ENCODE data around the gene FEM1C.

Gene FEM1C, protein sequence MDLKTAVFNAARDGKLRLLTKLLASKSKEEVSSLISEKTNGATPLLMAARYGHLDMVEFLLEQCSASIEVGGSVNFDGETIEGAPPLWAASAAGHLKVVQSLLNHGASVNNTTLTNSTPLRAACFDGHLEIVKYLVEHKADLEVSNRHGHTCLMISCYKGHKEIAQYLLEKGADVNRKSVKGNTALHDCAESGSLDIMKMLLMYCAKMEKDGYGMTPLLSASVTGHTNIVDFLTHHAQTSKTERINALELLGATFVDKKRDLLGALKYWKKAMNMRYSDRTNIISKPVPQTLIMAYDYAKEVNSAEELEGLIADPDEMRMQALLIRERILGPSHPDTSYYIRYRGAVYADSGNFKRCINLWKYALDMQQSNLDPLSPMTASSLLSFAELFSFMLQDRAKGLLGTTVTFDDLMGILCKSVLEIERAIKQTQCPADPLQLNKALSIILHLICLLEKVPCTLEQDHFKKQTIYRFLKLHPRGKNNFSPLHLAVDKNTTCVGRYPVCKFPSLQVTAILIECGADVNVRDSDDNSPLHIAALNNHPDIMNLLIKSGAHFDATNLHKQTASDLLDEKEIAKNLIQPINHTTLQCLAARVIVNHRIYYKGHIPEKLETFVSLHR

DNA sequence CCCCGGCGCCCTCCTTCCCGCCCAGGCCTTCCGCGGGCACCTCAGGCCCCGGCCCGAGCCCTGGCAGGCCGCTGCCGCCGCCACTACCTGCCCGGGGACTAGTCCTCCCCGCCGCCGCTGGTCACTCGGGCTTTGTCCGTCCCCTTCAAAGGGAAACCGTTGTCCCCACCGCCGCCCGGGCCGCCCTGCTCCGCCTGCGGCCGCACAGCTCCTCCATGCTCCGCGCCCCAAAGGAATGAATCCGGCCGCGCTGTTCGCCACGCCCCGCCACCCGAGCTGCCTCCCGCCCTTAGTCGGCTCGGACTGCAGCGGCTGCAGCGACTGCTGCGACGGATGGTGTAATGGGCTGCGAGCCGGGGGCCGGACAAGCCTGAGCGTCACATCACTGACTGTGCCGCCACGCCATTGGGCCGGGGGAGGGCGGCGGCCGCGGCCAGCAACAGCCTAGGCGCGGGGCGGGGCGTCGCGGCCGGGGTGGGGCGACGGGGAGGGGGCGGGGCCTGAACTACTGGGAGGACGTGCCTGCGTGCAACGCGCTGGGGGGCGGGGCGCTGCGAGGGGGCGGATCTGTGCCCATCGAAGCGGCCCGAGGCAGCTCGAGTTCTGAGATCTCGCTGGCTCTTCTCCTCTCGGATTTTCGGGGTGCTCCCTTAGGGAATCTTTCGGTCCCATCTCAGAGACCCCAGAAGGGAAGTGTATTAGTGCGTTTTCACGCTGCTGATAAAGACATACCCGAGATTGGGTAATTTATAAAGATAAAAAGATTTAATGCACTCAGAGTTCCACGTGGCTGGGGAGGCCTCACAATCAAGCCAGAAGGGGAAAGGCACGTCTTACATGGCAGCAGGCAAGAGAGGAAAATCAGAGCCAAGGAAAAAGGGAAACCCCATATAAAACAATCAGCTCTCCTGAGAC is at the start of gene FEM1C:
FEM1C (minus strand) TSS at position 340 of the 915 bp plus-strand sequence. CDS start 1,282 bp downstream, outside the sequence.
- DNase-seq = peak; percentile 94 to 100

DNA sequence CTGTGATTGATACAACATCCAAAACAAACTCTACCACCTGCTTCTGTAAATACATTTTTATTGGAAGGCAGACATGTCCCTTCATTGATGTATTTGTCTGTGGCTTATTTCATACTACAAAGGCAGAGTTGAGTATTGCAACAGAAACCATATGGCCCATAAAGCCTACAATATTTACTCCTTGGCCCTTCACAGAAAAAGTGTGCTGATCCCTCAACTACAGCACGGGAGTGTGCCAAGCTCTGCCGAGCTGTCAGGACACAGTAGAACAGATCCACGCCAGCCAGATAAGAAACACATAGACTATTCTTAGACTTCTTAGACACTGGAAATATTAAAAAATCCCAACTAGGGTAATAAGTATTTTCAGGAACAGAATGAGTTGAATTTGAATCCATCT is 44.5 kb upstream of the FEM1C start:
- DNase-seq = no peak

DNA sequence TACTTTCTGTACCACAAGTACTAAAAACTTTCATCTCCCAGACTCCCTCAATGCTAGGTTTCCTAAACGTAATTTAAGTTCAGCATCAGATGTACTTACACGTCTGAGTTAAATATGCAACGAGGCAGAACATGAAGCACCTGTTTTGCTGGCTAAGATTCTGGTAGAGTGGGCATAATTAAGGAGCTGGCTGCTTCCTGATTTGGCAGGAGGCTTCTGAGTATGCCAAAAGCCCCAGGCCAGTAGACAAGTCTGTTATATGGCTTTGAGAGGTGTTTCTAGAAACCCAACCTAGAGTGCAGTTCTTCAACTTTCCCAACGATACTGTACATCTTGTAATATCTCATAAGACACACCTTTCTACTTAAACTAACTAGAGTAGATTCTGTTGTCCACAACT is 44.1 kb upstream of the FEM1C start:
- DNase-seq = no peak

DNA sequence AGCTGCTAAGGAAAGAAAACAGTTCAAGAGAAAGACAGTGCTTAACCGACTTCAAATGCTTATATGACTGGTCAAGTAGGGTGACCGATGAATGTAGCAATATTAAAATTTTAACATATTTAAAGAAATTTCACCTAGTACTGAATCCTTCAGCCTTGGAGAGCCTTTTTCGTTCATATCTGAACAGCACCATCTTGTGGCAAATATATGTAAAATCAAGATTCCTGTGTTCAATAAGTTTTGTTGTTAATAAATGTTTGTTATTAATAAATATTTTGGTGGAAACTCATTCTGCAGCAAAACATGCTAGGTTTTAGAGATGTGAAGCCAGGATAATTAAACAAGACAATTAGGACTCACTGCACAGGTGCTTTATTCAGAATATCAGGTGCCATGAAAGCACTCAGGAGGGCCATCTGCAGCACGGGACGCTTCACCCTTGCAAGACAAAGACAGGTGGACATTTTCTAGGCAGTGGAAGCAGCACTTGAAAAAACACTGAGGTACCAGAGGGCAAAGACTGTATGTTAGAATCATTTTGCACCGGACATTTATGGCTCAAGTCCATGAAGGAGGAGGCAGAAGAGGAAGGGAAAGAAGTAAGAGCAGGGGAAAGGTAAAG is 42.1 kb upstream of the FEM1C start:
- DNase-seq = no peak

DNA sequence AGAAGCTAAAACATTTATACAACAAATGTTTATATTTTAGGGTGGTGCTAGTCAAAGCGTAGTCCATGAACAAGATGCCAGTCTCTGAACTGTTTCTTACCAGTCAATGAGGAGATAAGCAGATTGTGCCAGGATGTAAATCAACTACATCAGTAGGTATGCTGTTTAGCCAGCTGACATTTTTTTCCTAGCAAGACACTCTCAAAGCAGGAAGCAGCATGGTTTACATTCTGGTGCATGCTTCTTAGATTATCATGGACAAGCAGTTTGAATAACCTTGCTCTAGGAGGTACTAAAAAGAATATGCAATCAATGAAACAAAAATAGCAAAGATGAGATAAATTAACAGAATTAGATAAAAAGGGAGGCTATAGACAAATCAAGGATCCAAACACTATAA is 40.7 kb upstream of the FEM1C start:
- no peak for DNase-seq

DNA sequence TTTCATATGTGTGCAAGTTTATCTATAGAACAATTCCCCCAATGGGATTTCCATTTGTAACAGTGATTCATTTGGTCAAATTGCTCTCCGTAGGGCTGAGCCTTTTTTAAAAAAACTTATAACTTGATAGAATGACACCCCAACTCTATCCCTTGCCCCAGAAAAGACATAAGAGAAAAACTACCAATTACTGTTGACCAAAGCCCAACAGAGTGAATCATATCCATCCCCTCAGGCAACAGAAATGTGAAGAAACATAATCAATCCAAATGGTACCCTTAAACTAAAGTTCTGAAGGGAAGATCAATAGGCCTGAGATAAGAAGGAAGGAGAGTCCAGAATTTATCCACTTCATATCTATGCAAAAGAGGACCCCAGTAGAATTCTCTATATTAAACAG is 39.9 kb upstream of the FEM1C start:
- DNase-seq = no peak

DNA sequence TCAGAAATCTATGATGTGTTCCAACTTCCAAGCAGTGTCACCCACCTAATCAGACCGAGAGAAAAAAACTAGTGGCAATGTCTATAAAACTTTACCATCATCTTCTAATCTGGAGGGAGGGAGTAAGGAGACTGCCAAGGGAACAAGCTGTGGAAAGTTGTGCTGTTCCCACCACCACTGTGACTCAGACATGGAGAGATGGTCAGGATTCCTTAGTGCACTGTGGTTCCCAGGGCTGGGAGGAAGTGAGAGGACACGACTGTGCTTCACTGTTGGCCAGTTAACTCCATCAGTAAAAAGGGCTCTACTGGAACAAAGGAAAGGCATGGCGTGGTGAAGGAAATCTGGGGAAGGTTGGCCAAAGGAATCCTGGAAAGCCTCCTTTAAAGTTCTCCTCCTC is 38.9 kb upstream of the FEM1C start:
- DNase-seq = no peak

DNA sequence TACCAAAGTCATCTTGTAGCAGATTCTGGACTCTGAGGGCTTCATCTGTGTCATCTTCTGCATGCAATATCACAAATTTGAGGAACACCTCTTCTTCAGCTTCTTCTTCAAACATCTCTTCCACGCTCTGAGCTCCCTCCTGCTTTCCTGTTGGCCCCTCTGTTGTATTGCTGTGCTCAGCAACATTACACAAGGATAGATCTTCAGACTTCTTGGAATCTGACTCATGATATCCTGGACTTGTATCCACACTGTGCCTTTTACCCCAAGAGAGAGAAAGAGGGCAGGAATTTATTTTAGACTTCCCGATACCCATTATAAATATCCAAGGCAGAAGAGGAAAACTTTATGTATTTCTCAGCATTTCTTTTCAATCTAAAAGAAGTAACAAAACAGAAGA is 36.4 kb upstream of the FEM1C start:
- DNase-seq = no peak

DNA sequence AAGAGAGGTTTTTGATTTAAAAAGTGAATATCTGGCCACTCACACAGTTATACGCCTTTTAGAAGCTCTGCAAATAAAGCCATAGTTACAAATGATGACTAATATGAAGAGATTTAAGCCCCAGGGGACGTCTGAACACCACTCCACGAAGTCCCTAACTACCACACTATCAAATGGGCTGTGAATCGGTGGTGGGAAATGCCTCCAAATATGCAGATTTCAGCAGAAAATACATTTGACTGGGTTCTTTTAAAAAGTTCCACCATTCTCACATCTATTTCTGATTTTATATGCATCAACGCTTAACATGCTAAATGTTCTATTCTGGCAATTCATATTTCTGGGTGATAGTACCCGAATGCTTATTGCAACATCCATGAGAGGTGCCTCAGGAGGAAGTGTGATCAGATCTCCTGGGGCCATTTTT is 35.2 kb upstream of the FEM1C start:
- no peak for DNase-seq

DNA sequence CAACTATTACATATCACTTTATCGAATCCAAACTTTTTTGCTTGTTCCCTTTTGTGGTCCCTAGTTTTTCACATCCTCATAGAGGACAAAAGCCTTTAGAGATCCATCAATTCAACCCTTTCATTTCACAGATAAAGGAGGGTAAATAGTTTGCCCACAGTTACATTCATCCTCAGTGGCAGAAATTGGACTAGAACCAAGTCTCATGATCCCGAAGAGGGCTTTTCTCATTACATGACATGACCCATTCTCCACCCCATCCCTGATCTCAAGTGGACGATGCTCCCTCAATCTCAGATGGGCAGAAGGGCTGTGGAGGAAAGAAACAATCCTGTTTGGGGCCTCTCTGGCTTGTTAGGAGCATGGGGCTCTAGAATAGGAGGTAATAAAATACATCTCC is 34.6 kb upstream of the FEM1C start:
- no peak for DNase-seq

DNA sequence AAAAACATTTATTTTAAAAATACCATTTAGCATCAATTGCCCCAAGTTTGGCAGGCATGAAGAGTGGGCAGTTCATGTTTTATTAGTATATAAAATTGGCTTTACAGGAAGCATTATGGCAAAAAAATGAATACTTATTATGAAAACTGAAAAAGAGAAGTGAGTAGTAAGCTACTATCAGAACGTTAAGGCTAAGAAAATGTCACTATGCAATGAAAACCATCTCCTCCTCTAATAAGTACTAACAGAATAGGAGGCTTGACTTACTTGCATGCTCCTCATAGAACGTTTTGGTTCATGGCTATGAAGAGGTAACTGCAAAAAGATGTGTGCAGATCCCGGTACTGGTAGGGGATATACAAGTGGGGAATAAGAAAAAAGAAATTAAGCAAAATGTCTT is 34.1 kb upstream of the FEM1C start:
- DNase-seq = no peak

DNA sequence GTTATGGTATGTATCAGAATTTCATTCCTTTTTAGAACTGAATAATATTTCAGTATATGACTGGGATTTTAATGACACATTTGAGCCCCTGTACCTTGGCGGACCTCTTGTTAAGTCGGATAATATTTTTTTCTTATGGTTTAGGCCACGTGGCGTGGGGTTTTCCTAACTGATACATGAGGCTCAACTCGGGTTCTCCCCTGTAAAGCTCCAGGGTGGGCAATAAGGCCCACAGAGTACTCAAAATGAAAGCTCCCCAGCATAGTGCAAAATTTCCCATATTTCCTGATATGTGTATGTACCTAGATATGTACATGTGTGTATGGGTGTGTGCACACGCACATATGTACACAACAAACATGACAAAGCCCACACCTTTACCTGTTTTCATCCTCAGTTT is 33.2 kb upstream of the FEM1C start:
- DNase-seq = no peak

DNA sequence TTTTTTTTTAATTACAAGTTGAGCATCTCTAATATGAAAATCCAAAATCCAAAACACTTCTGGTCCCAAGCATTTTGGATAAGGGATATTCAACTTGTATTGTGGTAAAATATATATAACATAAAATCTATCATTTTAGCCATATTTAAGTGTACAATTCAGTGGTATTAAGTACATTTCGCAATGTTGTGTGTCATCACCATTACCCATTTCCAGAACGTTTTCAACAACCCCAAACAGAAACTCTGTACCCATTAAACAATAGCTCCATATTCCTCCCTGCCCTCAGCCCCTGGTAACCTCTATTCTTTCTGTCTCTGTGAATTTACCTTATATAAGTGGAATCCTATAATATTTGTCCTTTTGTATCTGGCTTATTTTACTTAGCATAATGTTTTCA is 32.8 kb upstream of the FEM1C start:
- DNase-seq = no peak

DNA sequence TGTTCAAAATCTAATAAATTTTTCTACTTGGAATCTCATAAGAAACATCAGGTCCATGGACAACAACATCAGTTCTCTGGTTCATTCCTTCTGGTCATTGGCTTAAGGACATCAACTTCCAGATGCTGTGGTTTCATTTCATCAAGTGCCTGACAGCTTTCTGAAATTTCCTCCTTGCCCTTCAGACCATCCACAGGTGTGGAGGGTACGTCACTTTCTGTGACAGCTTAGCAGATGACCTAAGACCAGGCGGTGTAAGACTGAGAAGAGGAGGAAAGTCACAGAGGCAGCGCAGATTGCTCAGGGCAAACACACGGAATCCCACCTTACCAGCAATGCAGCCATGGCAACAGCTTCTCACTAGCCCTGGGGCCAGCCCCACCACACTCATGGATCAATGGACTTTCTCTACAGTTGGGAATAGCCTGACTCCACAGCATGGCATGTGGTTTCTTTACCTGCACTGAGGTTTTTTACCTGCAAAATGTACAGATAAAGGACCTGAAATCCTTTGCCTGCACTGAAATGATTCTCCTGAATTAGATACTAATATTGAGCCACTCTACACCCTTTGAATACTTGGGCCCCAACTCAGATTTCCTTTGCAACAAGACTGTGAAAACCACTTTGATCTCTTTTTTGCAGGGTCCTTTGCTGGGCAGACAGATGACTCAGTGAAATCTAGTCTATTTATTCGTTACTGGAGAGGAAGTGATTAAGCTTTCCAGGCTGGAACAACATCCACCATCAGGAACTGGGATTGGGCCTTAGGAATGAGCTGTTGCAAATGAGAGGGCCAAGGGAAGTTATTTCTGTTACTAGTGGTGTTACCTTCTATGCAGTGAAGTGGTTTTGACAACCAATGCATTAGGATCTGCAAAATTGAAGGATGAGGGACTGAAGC is 30.8 kb upstream of the FEM1C start:
- DNase-seq = no peak

DNA sequence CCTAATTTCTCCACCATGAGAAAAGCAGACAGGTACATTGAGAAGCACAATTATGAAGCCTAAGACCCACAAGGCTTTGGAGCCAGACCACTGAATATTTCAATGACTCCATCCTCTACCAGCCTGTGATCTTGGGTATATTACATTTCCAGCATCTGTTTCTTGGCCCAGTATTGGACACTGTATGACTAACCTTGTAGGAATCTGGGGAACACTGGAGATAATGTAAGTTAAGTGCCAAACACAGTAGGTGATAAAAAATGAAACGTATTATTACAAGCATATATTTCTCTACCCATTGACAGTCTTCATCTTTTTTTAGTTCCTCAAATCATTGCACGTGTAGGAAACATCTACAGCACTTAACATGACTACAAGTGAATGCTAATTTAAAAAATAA is 28.6 kb upstream of the FEM1C start:
- DNase-seq = no peak

DNA sequence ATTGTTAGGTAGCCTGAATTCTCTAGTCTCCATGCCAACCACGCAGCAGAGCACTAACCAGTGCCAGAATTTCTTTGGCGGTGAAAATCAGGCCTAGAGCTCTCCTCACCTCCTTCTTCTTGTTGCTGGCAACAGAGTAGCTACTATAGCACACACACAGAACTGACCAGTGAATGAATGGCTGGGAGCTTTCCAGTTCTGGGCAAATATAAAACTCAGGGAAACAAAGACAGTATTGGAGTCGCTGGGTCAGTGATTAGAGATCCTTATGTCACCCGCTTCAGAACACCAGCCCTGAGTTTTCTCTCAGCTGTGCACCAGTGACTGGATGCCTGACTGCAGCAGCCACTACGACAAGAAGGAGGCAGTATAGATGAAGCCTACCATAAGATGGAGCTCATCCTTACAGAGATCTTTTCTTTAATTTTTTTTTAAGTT is 26.9 kb upstream of the FEM1C start:
- DNase-seq = no peak

DNA sequence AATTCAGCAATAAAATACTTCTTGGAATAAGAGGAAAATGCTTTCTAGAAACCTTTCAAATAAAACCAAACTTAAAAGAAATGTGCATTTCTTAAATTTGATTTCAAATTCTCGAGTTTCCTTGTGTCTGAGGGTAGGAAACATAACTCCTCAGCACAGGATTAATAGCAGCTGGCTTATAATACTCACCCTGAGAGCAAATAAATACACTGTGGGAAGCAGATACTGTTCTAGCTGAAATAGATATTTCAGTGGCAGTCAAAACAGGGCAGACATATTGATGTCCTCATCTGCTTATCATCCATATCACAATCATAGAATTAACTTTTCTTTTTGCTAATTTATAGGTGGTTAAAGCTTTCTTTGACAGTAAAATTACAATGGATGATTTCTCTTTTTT is 24.1 kb upstream of the FEM1C start:
- DNase-seq = no peak

DNA sequence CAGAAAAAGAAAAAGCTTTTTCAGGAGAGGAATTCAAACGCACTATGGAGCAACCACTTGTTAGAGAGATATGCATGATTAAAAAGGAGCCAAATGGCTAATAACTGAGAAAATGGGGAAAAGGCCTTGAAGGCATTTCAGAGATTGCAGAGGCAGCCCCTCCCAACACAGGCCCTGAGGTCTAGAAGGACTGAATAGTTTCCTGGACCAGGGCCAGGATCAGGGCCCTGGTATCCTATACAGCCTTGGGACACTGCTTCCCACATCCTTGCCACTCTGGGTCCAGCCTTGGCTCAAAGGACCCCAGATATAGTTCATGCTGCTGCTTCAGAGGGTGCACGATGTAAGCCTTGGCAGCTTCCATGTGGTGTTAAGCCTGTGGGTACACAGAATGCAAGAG is 20.7 kb upstream of the FEM1C start:
- DNase-seq = no peak

DNA sequence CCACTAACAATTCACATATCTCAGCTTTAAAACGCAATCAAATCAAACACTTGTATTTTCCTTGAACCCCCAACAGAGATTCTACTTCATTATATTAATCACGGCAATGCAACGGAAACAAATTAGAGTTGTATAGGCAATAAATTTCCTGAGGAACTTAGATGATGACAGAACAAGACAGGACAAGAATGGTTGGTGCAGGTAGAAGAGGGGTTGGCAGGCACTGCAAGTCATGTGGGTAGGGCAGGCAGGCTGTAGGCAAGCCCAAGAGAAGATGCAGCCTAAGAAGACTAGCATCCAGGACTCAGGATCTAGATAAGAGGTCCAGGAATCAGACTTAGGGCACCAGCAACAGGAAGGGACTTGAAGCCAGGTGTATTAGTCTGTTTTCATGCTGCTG is 16.6 kb upstream of the FEM1C start:
- no peak for DNase-seq

DNA sequence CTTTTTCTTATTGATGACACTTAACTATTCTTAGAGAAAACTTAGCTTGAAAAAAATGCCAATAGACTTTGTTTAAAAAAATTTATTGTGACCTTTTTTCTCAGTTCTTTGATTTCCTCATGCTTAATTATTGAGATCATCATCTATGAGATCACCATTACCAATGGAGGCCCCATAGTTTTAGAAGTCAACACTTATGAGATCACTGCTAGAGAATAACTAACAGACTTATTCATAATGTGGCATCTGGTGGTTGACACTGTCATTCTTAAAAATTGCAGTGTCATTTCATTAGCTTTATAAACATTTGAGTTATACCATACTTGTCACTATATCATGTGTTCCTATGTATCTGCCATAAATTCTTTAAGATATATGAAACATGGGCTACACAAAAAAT is 14.9 kb upstream of the FEM1C start:
- no peak for DNase-seq

DNA sequence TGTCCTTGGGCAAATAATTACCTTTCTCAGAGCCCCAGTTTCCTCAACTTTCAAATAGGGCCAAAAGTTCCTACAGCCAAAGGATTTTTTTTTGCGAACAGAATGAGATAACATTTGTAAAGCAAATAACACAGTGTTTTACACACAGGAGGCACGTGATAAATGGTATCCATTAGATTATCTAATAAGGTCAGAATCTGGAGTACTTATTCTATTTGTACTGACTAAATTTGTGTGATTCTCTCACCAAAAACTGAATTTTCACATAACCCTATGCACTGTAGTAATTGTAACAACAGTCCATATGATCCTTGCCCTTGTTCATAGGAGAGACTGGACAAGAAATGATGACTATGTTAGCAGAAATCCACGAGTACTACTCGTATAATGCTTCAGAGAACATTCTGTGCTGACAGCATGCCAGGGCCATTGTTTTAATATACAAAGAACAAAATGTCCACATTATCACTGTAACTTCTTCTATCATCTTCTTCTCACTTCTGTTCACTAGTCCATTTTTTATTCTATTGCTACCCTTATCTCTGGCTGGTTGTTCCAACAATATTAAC is 13.9 kb upstream of the FEM1C start:
- DNase-seq = no peak
